ENCODE data around the gene GCNT2.
"Not testable (repeated sequence)": the region's sequence is repeated elsewhere in the genome, so short reads cannot be mapped to it uniquely, and the experiment has no call there.

Gene GCNT2

GRCh38 chr6:10616266-10616665, 95.1 kb downstream of the GCNT2 start:
- not testable (repeated sequence) for H3K4me1 Mint-ChIP-seq (ENCODE audit: low read depth); H3K36me3 Mint-ChIP-seq (ENCODE audit: low read depth); H3K27ac Mint-ChIP-seq; H3K9me3 Mint-ChIP-seq; H3K27me3 Mint-ChIP-seq; H3K4me3 Mint-ChIP-seq

GRCh38 chr6:10617008-10617696, 96.0 kb downstream of the GCNT2 start:
- H3K36me3 Mint-ChIP-seq (ENCODE audit: low read depth) = peaks cover 7% of the 10 kb centered on the region
- H3K9me3 Mint-ChIP-seq = no peaks in the 10 kb centered on the region
- no peaks in the 10 kb centered on the region for H3K4me1 Mint-ChIP-seq (ENCODE audit: low read depth)
- no peak overlapping the region for H3K27ac Mint-ChIP-seq
- H3K27me3 Mint-ChIP-seq = no peaks in the 10 kb centered on the region
- no peak overlapping the region for H3K4me3 Mint-ChIP-seq

- Mint-ChIP-seq H3K36me3 (ENCODE audit: low read depth) (peaks cover 11% of the 10 kb centered on the region), H3K27ac (no peak overlapping the region), H3K9me3 (no peaks in the 10 kb centered on the region), H3K27me3 (no peaks in the 10 kb centered on the region), H3K4me1 (ENCODE audit: low read depth) (no peaks in the 10 kb centered on the region), H3K4me3 (no peak overlapping the region)
Measured at GRCh38 chr6:10618409-10618808, 97.3 kb downstream of the GCNT2 start.

GRCh38 chr6:10621213-10621612, 100.1 kb downstream of the GCNT2 start:
- Mint-ChIP-seq H3K4me1 (ENCODE audit: low read depth) (no peaks in the 10 kb centered on the region), H3K9me3 (no peaks in the 10 kb centered on the region), H3K4me3 (no peak overlapping the region), H3K36me3 (ENCODE audit: low read depth) (peaks cover 16% of the 10 kb centered on the region), H3K27me3 (no peaks in the 10 kb centered on the region), H3K27ac (no peak overlapping the region)

- no peaks in the 10 kb centered on the region for H3K27me3 Mint-ChIP-seq
- H3K4me3 Mint-ChIP-seq = no peak overlapping the region
- H3K27ac Mint-ChIP-seq = no peak overlapping the region
- no peaks in the 10 kb centered on the region for H3K4me1 Mint-ChIP-seq (ENCODE audit: low read depth)
- H3K36me3 Mint-ChIP-seq (ENCODE audit: low read depth) = peaks cover 16% of the 10 kb centered on the region
- H3K9me3 Mint-ChIP-seq = no peaks in the 10 kb centered on the region
Measured at GRCh38 chr6:10621847-10622246, 100.7 kb downstream of the GCNT2 start.

GRCh38 chr6:10624836-10625235, 103.7 kb downstream of the GCNT2 start:
- Mint-ChIP-seq H3K9me3 (no peaks in the 10 kb centered on the region), H3K4me3 (no peak overlapping the region), H3K36me3 (ENCODE audit: low read depth) (peaks cover 16% of the 10 kb centered on the region), H3K4me1 (ENCODE audit: low read depth) (no peaks in the 10 kb centered on the region), H3K27me3 (no peaks in the 10 kb centered on the region), H3K27ac (no peak overlapping the region)

- Mint-ChIP-seq H3K27ac (no peak overlapping the region), H3K27me3 (no peaks in the 10 kb centered on the region), H3K36me3 (ENCODE audit: low read depth) (peaks cover 14% of the 10 kb centered on the region), H3K4me3 (no peak overlapping the region), H3K9me3 (no peaks in the 10 kb centered on the region), H3K4me1 (ENCODE audit: low read depth) (no peaks in the 10 kb centered on the region)
Measured at GRCh38 chr6:10626154-10626741, 105.1 kb downstream of the GCNT2 start.

GRCh38 chr6:10627800-10628199, 106.6 kb downstream of the GCNT2 start:
- H3K27ac Mint-ChIP-seq = no peak overlapping the region
- peaks cover 9% of the 10 kb centered on the region for H3K36me3 Mint-ChIP-seq (ENCODE audit: low read depth)
- H3K27me3 Mint-ChIP-seq = no peaks in the 10 kb centered on the region
- peaks cover under 1% of the 10 kb centered on the region for H3K4me1 Mint-ChIP-seq (ENCODE audit: low read depth)
- H3K9me3 Mint-ChIP-seq = no peaks in the 10 kb centered on the region
- no peak overlapping the region for H3K4me3 Mint-ChIP-seq

- no peaks in the 10 kb centered on the region for H3K36me3 Mint-ChIP-seq (ENCODE audit: low read depth)
- H3K27me3 Mint-ChIP-seq = no peaks in the 10 kb centered on the region
- peaks cover 9% of the 10 kb centered on the region for H3K4me1 Mint-ChIP-seq (ENCODE audit: low read depth)
- no peak overlapping the region for H3K27ac Mint-ChIP-seq
- no peak overlapping the region for H3K4me3 Mint-ChIP-seq
- H3K9me3 Mint-ChIP-seq = no peaks in the 10 kb centered on the region
Measured at GRCh38 chr6:10630178-10630577, 109.0 kb downstream of the GCNT2 start.

GRCh38 chr6:10633216-10633615, 112.1 kb downstream of the GCNT2 start:
- Mint-ChIP-seq H3K27ac (no peak overlapping the region), H3K27me3 (no peaks in the 10 kb centered on the region), H3K9me3 (no peaks in the 10 kb centered on the region), H3K36me3 (ENCODE audit: low read depth) (no peaks in the 10 kb centered on the region), H3K4me1 (ENCODE audit: low read depth) (peaks cover 9% of the 10 kb centered on the region), H3K4me3 (no peak overlapping the region)

- H3K4me1 Mint-ChIP-seq (ENCODE audit: low read depth) = peaks cover 9% of the 10 kb centered on the region
- peaks cover 21% of the 10 kb centered on the region for H3K27me3 Mint-ChIP-seq
- no peaks in the 10 kb centered on the region for H3K9me3 Mint-ChIP-seq
- H3K4me3 Mint-ChIP-seq = no peak overlapping the region
- H3K27ac Mint-ChIP-seq = no peak overlapping the region
- H3K36me3 Mint-ChIP-seq (ENCODE audit: low read depth) = no peaks in the 10 kb centered on the region
Measured at GRCh38 chr6:10640412-10640811, 119.3 kb downstream of the GCNT2 start.

GRCh38 chr6:10641528-10641927, 120.4 kb downstream of the GCNT2 start:
- H3K36me3 Mint-ChIP-seq (ENCODE audit: low read depth) = no peaks in the 10 kb centered on the region
- H3K9me3 Mint-ChIP-seq = no peaks in the 10 kb centered on the region
- H3K27me3 Mint-ChIP-seq = peaks cover 22% of the 10 kb centered on the region
- no peak overlapping the region for H3K27ac Mint-ChIP-seq
- H3K4me3 Mint-ChIP-seq = no peak overlapping the region
- H3K4me1 Mint-ChIP-seq (ENCODE audit: low read depth) = peaks cover 9% of the 10 kb centered on the region

- no peaks in the 10 kb centered on the region for H3K36me3 Mint-ChIP-seq (ENCODE audit: low read depth)
- H3K27ac Mint-ChIP-seq = no peak overlapping the region
- no peaks in the 10 kb centered on the region for H3K9me3 Mint-ChIP-seq
- H3K4me3 Mint-ChIP-seq = no peak overlapping the region
- H3K4me1 Mint-ChIP-seq (ENCODE audit: low read depth) = peaks cover 9% of the 10 kb centered on the region
- H3K27me3 Mint-ChIP-seq = peaks cover 22% of the 10 kb centered on the region
Measured at GRCh38 chr6:10643201-10643651, 122.1 kb downstream of the GCNT2 start.

- Mint-ChIP-seq H3K9me3 (no peaks in the 10 kb centered on the region), H3K27ac (no peak overlapping the region), H3K27me3 (peaks cover 22% of the 10 kb centered on the region), H3K36me3 (ENCODE audit: low read depth) (no peaks in the 10 kb centered on the region), H3K4me3 (no peak overlapping the region), H3K4me1 (ENCODE audit: low read depth) (peaks cover 9% of the 10 kb centered on the region)
Measured at GRCh38 chr6:10644225-10644624, 123.1 kb downstream of the GCNT2 start.

- H3K36me3 Mint-ChIP-seq (ENCODE audit: low read depth) = no peaks in the 10 kb centered on the region
- peaks cover 18% of the 10 kb centered on the region for H3K4me1 Mint-ChIP-seq (ENCODE audit: low read depth)
- no peak overlapping the region for H3K27ac Mint-ChIP-seq
- no peaks in the 10 kb centered on the region for H3K9me3 Mint-ChIP-seq
- peak overlapping the region; percentile 33 for H3K4me3 Mint-ChIP-seq
- peaks cover 38% of the 10 kb centered on the region for H3K27me3 Mint-ChIP-seq
Measured at GRCh38 chr6:10655508-10656055, 134.4 kb downstream of the GCNT2 start.

Measured in stimulated activated naive CD8-positive, alpha-beta T cell treated with anti-CD3 and anti-CD28 coated beads, Interleukin-15, Interleukin-2, amounts not matched to agents 100 ng/mL and 50 ng/mL, for 24 hours (primary cell).